ENCODE measurements around the gene MACIR. TPM values are rescaled to one million over a fixed set of nuclear protein-coding genes. Genes with fewer than 3 reads are reported as not detected.

Gene MACIR
- total and polyA plus RNA-seq, 2 donors from 2014 or later: 7.1 to 7.4 TPM

- H3K27ac ChIP-seq (ENCODE audit: low read depth in 2 of 2, low read length in 2 of 2): no peak overlapping the region
- FAIRE-seq: no peak
Measured at GRCh38 chr5:103271570-103272289, 13.2 kb downstream of the MACIR start.

GRCh38 chr5:103272377-103272776 is 13.8 kb downstream of the MACIR start:
- Histone ChIP-seq H3K4me1 (ENCODE audit: control insufficient read depth in 2 of 3, insufficient read depth in 2 of 3, low read depth in 1 of 3, low read length in 3 of 3) (peaks cover 0 to 4% (median 0%) of the 10 kb centered on the region in 3 donors), H3K9ac (ENCODE audit: low read length in 3 of 3) (no peak overlapping the region), H3K36me3 (ENCODE audit: control insufficient read depth in 2 of 3, insufficient read depth in 3 of 3, low read length in 3 of 3) (peaks cover 3 to 10% (median 6%) of the 10 kb centered on the region in 3 donors), H3K9me3 (ENCODE audit: control insufficient read depth in 2 of 3, insufficient read depth in 1 of 3, low read length in 3 of 3) (no peaks in the 10 kb centered on the region), H3K27ac (ENCODE audit: low read depth in 2 of 2, low read length in 2 of 2) (no peak overlapping the region), H3K27me3 (ENCODE audit: control insufficient read depth, insufficient read depth, low read length) (no peaks in the 10 kb centered on the region), H3K4me3 (ENCODE audit: low read length in 3 of 3) (no peak overlapping the region)
- FAIRE-seq: no peak
- DNase-seq: no peak
- TF ChIP-seq CTCF (IDR thresholded peaks at IDR 0.05; ENCODE audit: borderline replicate concordance, extremely low read depth, insufficient read depth): no peak
- intact Hi-C loops (cut with DNase I): no loop called here

More at GRCh38 chr5:103271570-103272289, 13.2 kb downstream of the MACIR start:
- no peak for TF ChIP-seq CTCF (IDR thresholded peaks at IDR 0.05; ENCODE audit: borderline replicate concordance, extremely low read depth, insufficient read depth)
- DNase-seq: no peak
- intact Hi-C loops (cut with DNase I): no loop called here
- no peak overlapping the region for H3K4me3 ChIP-seq (ENCODE audit: low read length in 3 of 3)
- H3K4me1 ChIP-seq (ENCODE audit: control insufficient read depth in 2 of 3, insufficient read depth in 2 of 3, low read depth in 1 of 3, low read length in 3 of 3): peaks cover 0 to 4% (median 0%) of the 10 kb centered on the region in 3 donors
- H3K9ac ChIP-seq (ENCODE audit: low read length in 3 of 3): no peak overlapping the region
- H3K9me3 ChIP-seq (ENCODE audit: control insufficient read depth in 2 of 3, insufficient read depth in 1 of 3, low read length in 3 of 3): no peaks in the 10 kb centered on the region
- H3K36me3 ChIP-seq (ENCODE audit: control insufficient read depth in 2 of 3, insufficient read depth in 3 of 3, low read length in 3 of 3): peaks cover 3 to 10% (median 6%) of the 10 kb centered on the region in 3 donors
- H3K27me3 ChIP-seq (ENCODE audit: control insufficient read depth, insufficient read depth, low read length): no peaks in the 10 kb centered on the region

GRCh38 chr5:103273952-103274351 is 15.4 kb downstream of the MACIR start:
- H3K4me3 ChIP-seq (ENCODE audit: low read length in 3 of 3): no peak overlapping the region
- H3K27ac ChIP-seq (ENCODE audit: low read depth in 2 of 2, low read length in 2 of 2): no peak overlapping the region
- intact Hi-C loops (cut with DNase I): no loop called here
- H3K4me1 ChIP-seq (ENCODE audit: control insufficient read depth in 2 of 3, insufficient read depth in 2 of 3, low read depth in 1 of 3, low read length in 3 of 3): peaks cover 0 to 4% (median 0%) of the 10 kb centered on the region in 3 donors
- no peak overlapping the region for H3K9ac ChIP-seq (ENCODE audit: low read length in 3 of 3)
- no peaks in the 10 kb centered on the region for H3K9me3 ChIP-seq (ENCODE audit: control insufficient read depth in 2 of 3, insufficient read depth in 1 of 3, low read length in 3 of 3)
- DNase-seq (no peak), FAIRE-seq (no peak)
- no peak for TF ChIP-seq CTCF (IDR thresholded peaks at IDR 0.05; ENCODE audit: borderline replicate concordance, extremely low read depth, insufficient read depth)
- peaks cover 3 to 10% (median 6%) of the 10 kb centered on the region in 3 donors for H3K36me3 ChIP-seq (ENCODE audit: control insufficient read depth in 2 of 3, insufficient read depth in 3 of 3, low read length in 3 of 3)
- H3K27me3 ChIP-seq (ENCODE audit: control insufficient read depth, insufficient read depth, low read length): no peaks in the 10 kb centered on the region
